Measurements from ENCODE around the gene TWF2. TPM values are rescaled to one million over a fixed set of nuclear protein-coding genes. Genes with fewer than 3 reads are reported as not detected.

The TWF2 gene
- total and polyA plus RNA-seq, 2 of the 13 experiments (the other 11 are each of a cell fraction or from before 2014, with no cell fraction given): 45.5 to 108 TPM

DNA sequence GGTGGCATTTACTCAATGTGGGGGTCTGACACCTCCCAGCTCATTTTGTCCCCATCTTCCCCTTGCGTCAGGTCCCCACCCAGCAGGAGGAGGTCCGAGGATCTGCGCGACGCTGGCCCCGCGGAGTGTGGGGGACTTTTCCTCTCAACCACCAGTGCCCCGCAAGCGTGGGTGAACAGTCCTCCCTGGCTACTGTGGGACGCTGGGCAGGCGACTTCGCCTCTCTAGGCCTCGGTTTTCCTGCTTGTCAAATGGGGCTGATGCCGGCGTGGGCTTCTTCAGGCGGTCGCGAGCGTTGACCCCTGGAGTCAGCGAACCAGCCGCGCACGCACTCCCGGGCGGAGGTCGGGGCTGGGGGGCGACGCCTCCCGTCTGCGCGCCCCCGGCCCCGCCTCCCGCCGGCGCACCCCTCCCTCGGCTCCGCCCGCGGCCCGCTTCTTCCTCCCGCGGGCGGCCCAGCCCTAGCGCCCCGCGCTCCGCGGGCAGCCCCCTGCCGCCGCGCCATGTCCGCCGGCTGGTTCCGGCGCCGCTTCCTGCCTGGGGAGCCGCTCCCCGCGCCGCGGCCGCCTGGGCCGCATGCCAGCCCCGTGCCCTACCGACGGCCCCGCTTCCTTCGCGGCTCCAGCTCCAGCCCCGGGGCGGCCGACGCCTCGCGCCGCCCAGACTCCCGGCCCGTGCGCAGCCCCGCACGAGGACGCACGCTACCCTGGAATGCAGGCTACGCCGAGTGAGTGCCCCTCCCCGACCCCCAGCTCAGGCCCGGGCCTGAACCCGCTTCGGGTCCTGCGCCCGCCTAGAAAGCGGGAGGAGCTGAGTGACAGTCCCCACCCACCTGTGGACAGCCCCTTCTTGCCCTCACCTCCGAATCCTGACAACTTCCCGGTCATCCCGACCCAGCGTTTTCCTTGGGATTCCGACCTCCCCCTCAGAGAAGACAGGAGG is 6.6 kb upstream of the TWF2 start, which contains the start of gene PPM1M (continued):
- TF ChIP-seq YY1 (IDR thresholded peaks at IDR 0.05; ENCODE audit: insufficient read depth, insufficient replicate concordance, low read depth, low read length) (no peak), ZNF598 (CRISPR knock-in tag; IDR thresholded peaks at IDR 0.05; ENCODE audit: borderline replicate concordance) (no peak), ESRRA (CRISPR knock-in tag; IDR thresholded peaks at IDR 0.05; ENCODE audit: low read depth) (peak; percentile 61; the same call in 1 of the 2 replicates), ZNF567 (CRISPR knock-in tag; IDR thresholded peaks at IDR 0.05; ENCODE audit: borderline replicate concordance) (no peak), KLF12 (CRISPR knock-in tag; IDR thresholded peaks at IDR 0.05; ENCODE audit: borderline replicate concordance) (0 out of 2 replicates have a peak, but pooled peaks have one; percentile 37), ZNF607 (CRISPR knock-in tag; IDR thresholded peaks at IDR 0.05; ENCODE audit: borderline replicate concordance) (peak; percentile 92), HIVEP1 (CRISPR knock-in tag; IDR thresholded peaks at IDR 0.05) (no peak; the same call in 1 of the 2 replicates), NFE2 (CRISPR knock-in tag; IDR thresholded peaks at IDR 0.05) (no peak), MEIS1 (CRISPR knock-in tag; IDR thresholded peaks at IDR 0.05; ENCODE audit: borderline replicate concordance) (no peak; the same call in 1 of the 2 replicates), DNMT3B (CRISPR knock-in tag; conservative IDR thresholded peaks at IDR 0.05) (no peak), ATRX (CRISPR knock-in tag; IDR thresholded peaks at IDR 0.05; ENCODE audit: borderline replicate concordance) (no peak), JUNB (CRISPR knock-in tag; IDR thresholded peaks at IDR 0.05; ENCODE audit: borderline replicate concordance) (no peak), ZFP1 (CRISPR knock-in tag; IDR thresholded peaks at IDR 0.05) (no peak), HOXA9 (CRISPR knock-in tag; IDR thresholded peaks at IDR 0.05; ENCODE audit: borderline replicate concordance) (peak; percentile 57; the same call in 1 of the 2 replicates), FOXO1 (CRISPR knock-in tag; IDR thresholded peaks at IDR 0.05) (0 out of 2 replicates have a peak, but pooled peaks have one; percentile 14), RBM39 (IDR thresholded peaks at IDR 0.05; ENCODE audit: low read depth, low read length, poor library complexity, severe bottlenecking) (no peak), EHMT2 (IDR thresholded peaks at IDR 0.05; ENCODE audit: borderline replicate concordance, low read depth, low read length) (no peak), SRSF1 (optimal IDR thresholded peaks at IDR 0.05; ENCODE audit: low read depth, low read length) (no peak), MED1 (CRISPR knock-in tag; IDR thresholded peaks at IDR 0.05) (0 out of 2 replicates have a peak, but pooled peaks have one; percentile 36)
- TF ChIP-seq, protein P1, sequence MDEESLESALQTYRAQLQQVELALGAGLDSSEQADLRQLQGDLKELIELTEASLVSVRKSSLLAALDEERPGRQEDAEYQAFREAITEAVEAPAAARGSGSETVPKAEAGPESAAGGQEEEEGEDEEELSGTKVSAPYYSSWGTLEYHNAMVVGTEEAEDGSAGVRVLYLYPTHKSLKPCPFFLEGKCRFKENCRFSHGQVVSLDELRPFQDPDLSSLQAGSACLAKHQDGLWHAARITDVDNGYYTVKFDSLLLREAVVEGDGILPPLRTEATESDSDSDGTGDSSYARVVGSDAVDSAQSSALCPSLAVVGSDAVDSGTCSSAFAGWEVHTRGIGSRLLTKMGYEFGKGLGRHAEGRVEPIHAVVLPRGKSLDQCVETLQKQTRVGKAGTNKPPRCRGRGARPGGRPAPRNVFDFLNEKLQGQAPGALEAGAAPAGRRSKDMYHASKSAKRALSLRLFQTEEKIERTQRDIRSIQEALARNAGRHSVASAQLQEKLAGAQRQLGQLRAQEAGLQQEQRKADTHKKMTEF (CRISPR knock-in tag; IDR thresholded peaks at IDR 0.05): no peak; the same call in 1 of the 2 replicates
- TF ChIP-seq, protein P2, sequence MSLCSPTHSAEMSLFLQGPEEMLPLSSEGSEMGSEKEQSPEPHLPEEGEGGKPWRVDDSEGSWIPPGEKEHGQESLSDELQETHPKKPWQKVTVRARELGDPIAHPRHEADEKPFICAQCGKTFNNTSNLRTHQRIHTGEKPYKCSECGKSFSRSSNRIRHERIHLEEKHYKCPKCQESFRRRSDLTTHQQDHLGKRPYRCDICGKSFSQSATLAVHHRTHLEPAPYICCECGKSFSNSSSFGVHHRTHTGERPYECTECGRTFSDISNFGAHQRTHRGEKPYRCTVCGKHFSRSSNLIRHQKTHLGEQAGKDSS (CRISPR knock-in tag; IDR thresholded peaks at IDR 0.05; ENCODE audit: borderline replicate concordance, low read depth): no peak
- TF ChIP-seq, protein P3, sequence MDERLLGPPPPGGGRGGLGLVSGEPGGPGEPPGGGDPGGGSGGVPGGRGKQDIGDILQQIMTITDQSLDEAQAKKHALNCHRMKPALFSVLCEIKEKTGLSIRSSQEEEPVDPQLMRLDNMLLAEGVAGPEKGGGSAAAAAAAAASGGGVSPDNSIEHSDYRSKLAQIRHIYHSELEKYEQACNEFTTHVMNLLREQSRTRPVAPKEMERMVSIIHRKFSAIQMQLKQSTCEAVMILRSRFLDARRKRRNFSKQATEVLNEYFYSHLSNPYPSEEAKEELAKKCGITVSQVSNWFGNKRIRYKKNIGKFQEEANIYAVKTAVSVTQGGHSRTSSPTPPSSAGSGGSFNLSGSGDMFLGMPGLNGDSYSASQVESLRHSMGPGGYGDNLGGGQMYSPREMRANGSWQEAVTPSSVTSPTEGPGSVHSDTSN (CRISPR knock-in tag; IDR thresholded peaks at IDR 0.05): no peak
- TF ChIP-seq, protein P4, sequence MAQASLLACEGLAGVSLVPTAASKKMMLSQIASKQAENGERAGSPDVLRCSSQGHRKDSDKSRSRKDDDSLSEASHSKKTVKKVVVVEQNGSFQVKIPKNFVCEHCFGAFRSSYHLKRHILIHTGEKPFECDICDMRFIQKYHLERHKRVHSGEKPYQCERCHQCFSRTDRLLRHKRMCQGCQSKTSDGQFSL (CRISPR knock-in tag; IDR thresholded peaks at IDR 0.05): no peak
- TF ChIP-seq, protein P5, sequence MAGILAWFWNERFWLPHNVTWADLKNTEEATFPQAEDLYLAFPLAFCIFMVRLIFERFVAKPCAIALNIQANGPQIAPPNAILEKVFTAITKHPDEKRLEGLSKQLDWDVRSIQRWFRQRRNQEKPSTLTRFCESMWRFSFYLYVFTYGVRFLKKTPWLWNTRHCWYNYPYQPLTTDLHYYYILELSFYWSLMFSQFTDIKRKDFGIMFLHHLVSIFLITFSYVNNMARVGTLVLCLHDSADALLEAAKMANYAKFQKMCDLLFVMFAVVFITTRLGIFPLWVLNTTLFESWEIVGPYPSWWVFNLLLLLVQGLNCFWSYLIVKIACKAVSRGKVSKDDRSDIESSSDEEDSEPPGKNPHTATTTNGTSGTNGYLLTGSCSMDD (CRISPR knock-in tag; IDR thresholded peaks at IDR 0.05): peak; percentile 93
